Measurements from ENCODE around the gene N4BP2. TPM values are rescaled to one million over a fixed set of nuclear protein-coding genes. Genes with fewer than 3 reads are reported as not detected.

N4BP2 gene
- polyA plus RNA-seq, 4 donors: 20.1 to 27.8 (median 22.7) TPM

DNA sequence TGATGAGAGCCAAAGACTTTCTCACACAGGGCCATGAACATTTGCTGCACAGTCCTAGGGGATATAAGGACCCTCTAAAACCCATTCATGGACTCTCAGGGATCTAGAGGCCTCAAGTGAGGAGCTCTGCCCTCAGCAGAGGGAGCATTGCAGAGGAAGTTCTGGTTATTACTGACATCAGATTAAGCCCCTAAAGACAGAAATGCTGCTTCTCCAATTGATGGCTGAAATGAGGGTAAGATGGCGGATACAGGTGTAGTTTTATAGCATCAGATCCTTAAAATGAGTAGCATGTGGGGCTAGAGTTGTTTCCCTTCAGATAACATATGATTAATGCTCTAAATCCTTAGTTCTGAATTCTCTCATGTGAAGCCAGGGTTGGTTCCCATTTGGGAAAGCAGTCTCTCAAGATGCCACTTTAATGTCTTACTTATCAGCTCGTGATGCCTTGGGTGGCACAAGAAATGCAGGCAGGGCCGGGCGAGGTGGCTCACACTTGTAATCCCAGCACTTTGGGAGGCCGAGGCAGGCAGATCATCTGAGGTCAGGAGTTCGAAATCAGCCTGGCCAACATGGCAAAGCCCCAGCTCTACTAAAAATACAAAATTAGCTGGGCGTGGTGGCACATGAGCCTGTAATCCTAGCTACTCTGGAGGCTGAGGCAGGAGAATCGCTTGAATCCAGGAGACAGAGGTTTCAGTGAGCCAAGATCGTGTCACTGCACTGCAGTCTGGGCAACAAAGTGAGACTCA is 148.0 kb downstream of the N4BP2 start:
- DNase-seq (ENCODE audit: low read depth in 4 of 4, low spot score in 2 of 4): no peak

DNA sequence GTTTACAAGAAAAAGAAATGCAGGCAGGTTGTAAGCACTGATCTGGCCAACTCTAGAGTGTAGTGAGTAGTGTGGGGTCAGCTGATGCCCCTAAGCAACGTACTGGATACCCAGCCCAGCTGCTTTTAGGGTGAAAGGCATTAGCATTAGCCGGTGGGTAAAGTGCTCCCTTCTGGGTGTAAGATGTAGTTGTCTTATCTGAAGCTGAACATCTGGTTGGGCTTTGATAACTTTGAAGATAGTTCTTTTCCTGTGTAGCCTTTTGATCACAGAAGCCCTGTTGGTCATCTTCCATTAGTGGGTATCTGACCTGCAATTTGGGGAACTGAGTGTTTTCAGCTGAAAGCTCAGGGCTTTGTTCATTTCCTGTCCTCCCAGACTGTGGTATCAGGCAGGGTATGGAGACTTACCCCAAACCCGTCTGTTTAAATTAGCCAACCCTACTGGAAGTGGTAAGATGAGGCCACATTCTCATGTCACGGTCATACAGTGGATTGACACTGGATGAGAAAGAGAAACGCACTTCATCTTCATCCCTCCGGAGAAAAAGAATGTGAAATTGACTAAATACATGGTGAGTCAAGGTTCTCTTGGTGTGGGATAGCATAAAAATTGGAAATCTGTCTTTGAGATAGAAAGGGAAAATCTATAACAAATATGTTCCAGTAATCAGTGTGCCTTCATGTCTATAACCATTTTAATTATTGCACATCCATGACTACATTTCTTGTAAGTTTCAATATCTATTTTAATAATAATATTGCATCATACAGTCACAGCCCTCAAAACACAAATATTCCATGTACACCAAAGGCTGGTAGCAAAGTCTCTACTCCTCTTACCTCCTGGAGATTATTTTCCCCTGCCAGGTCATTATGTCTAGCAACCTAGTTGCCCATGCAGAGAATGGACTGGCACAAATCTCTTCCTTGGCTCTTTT is 148.9 kb downstream of the N4BP2 start:
- no peak for DNase-seq (ENCODE audit: low read depth in 4 of 4, low spot score in 2 of 4)

DNA sequence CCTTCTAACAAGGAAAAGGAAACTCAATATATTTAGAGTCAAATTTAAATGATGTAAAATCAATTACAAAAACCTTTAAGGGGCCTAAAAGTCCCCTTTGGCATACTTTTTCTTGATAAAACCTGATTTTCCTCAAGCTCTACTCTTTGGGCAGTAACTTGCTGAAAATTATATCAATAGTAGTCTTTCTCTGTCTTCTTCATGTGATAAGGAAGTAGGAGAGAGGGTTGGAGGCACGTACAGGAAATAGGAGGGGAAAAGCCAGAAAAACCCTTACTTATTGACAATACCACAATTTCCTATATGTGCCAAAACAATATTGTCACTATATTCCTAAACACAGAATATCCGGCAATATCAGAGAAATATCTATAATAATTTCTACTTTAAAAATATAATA is 149.8 kb downstream of the N4BP2 start:
- DNase-seq (ENCODE audit: low read depth in 4 of 4, low spot score in 2 of 4): no peak

Other genes starting within 250 kb of the N4BP2 start
- gene PDS5A, start 78.9 kb upstream of the N4BP2 start, polyA plus RNA-seq (ENCODE audit: insufficient read length in 4 of 4): 10 to 100 TPM; 60.3 to 74.9 (median 64.3) TPM
- gene RHOH, start 140.2 kb downstream of the N4BP2 start, polyA plus RNA-seq (ENCODE audit: insufficient read length in 4 of 4): under 1 TPM; 0.61 to 0.91 (median 0.72) TPM